Neural cell (in vitro differentiated cells): ENCODE measurements around the gene MIEN1. TPM values are rescaled to one million over a fixed set of nuclear protein-coding genes. Genes with fewer than 3 reads are reported as not detected.

Experiments used
- H2AFZ ChIP-seq: fragments of 200-600, 300-800 bp; sonication (generic), shearing (Covaris generic); 2 replicates; pipeline ENCODE4 v1.6.0; 2014; ENCODE audit warnings: low read depth, mild to moderate bottlenecking, antibody characterized with exemption, low read length, moderate library complexity
- H3F3A ChIP-seq: fragments of 200-600 bp; shearing (Covaris generic); 2 replicates; pipeline ENCODE4 v1.6.1; 2016; ENCODE audit warnings: mild to moderate bottlenecking, moderate library complexity, mixed read lengths, antibody characterized with exemption, low read length; ENCODE audit not compliant: insufficient read depth, poor library complexity, severe bottlenecking
- H3K27ac ChIP-seq: fragments of 200-600, 300-800 bp; sonication (generic), shearing (Covaris generic); 2 replicates; pipeline ENCODE4 v1.5.1; 2014; ENCODE audit warnings: mild to moderate bottlenecking, low read length, moderate library complexity
- H3K27me3 ChIP-seq: fragments of 300-800, 200-600 bp; sonication (generic), shearing (Covaris generic); 2 replicates; pipeline ENCODE4 v1.6.0; 2014; ENCODE audit warnings: mild to moderate bottlenecking, low read depth, low read length, moderate library complexity; ENCODE audit not compliant: insufficient read depth
- H3K36me3 ChIP-seq: fragments of 300-800, 200-600 bp; sonication (generic), shearing (Covaris generic); 2 replicates; pipeline ENCODE4 v1.5.1; 2014; ENCODE audit warnings: mild to moderate bottlenecking, antibody characterized with exemption, low read length, moderate library complexity; ENCODE audit not compliant: insufficient read depth
- H3K4me2 ChIP-seq: fragments of 300-800, 200-600 bp; sonication (generic), shearing (Covaris generic); 2 replicates; pipeline ENCODE4 v1.6.0; 2014; ENCODE audit warnings: mild to moderate bottlenecking, low read length
- H3K4me3 ChIP-seq: fragments of 300-800, 200-600 bp; sonication (generic), shearing (Covaris generic); 2 replicates; pipeline ENCODE4 v1.5.1; 2014; ENCODE audit warnings: mild to moderate bottlenecking, low read length, moderate library complexity
- H3K79me2 ChIP-seq: fragments of 200-600 bp; shearing (Covaris generic); replicated peaks from 2 replicates; pipeline ENCODE4 v1.6.0; 2014; ENCODE audit warnings: mild to moderate bottlenecking, low read length, moderate library complexity; ENCODE audit not compliant: insufficient read depth
- H3K9ac ChIP-seq: fragments of 300-800, 200-600 bp; sonication (generic), shearing (Covaris generic); 2 replicates; pipeline ENCODE4 v1.6.1; 2016; ENCODE audit warnings: mild to moderate bottlenecking, low read length, mixed read lengths
- H3K9me2 ChIP-seq: fragments of 200-600 bp; shearing (Covaris generic); 2 replicates; pipeline ENCODE4 v1.6.1; 2016; ENCODE audit warnings: mild to moderate bottlenecking, low read length, mixed read lengths; ENCODE audit not compliant: insufficient read depth
- H3K9me3 ChIP-seq: fragments of 200-600, 300-800 bp; sonication (generic), shearing (Covaris generic); 2 replicates; pipeline ENCODE4 v1.6.1; 2016; ENCODE audit warnings: mild to moderate bottlenecking, mixed run types, low read length, moderate library complexity, mixed read lengths
- H4K20me1 ChIP-seq: fragments of 200-600 bp; shearing (Covaris generic); 2 replicates; pipeline ENCODE4 v1.6.1; 2016; ENCODE audit warnings: mild to moderate bottlenecking, mixed run types; ENCODE audit not compliant: insufficient read depth
- EP300 ChIP-seq: fragments of 450-650 bp; conservative IDR thresholded peaks from 2 replicates; pipeline ENCODE4 v1.6.1; 2014; ENCODE audit warnings: antibody characterized with exemption, mild to moderate bottlenecking, moderate library complexity; ENCODE audit not compliant: poor library complexity, severe bottlenecking
- EZH2 ChIP-seq: fragments of 200-600, 300-800 bp; shearing (Covaris generic), sonication (generic); IDR thresholded peaks from 2 replicates; pipeline ENCODE4 v1.6.1; 2014; ENCODE audit warnings: antibody characterized with exemption, low read length, borderline replicate concordance, mild to moderate bottlenecking; ENCODE audit not compliant: insufficient read depth, poor library complexity, severe bottlenecking
- MXI1 ChIP-seq: fragments of 450-650 bp; conservative IDR thresholded peaks from 2 replicates; pipeline ENCODE4 v1.6.1; 2014; ENCODE audit warnings: antibody characterized with exemption, mild to moderate bottlenecking; ENCODE audit not compliant: poor library complexity, severe bottlenecking
- POLR2AphosphoS5 ChIP-seq: IDR thresholded peaks from 2 replicates; pipeline ENCODE4 v1.6.1; 2012
- RAD21 ChIP-seq: fragments of 450-650 bp; conservative IDR thresholded peaks from 2 replicates; pipeline ENCODE4 v1.6.1; 2014; ENCODE audit warnings: antibody characterized with exemption, mild to moderate bottlenecking, moderate library complexity
- SMC3 ChIP-seq: fragments of 450-650 bp; conservative IDR thresholded peaks from 2 replicates; pipeline ENCODE4 v1.6.1; 2014; ENCODE audit warnings: antibody characterized with exemption, mild to moderate bottlenecking, moderate library complexity; ENCODE audit not compliant: poor library complexity
- TAF1 ChIP-seq: IDR thresholded peaks from 2 replicates; pipeline ENCODE4 v1.6.1; 2012; ENCODE audit warnings: low read depth
- polyA plus RNA-seq: library from polyadenylated mRNA; depleted of rRNA; stranded (reverse); fragments of >200 nt; gene quantifications from 2 replicates; pipeline ENCODE4 v1.2.3, GENCODE V29; 2014
- TF ChIP-seq, protein P1 (sequence below): IDR thresholded peaks from 2 replicates; pipeline ENCODE4 v1.6.1; 2012; ENCODE audit warnings: borderline replicate concordance
- TF ChIP-seq, protein P2 (sequence below): fragments of 450-650 bp; IDR thresholded peaks from 2 replicates; pipeline ENCODE4 v1.5.1; 2014; ENCODE audit warnings: antibody characterized with exemption, mild to moderate bottlenecking, moderate library complexity; ENCODE audit not compliant: poor library complexity, severe bottlenecking

MIEN1 gene
- polyA plus RNA-seq, 1 donor from 2014 or later: 106 TPM

DNA sequence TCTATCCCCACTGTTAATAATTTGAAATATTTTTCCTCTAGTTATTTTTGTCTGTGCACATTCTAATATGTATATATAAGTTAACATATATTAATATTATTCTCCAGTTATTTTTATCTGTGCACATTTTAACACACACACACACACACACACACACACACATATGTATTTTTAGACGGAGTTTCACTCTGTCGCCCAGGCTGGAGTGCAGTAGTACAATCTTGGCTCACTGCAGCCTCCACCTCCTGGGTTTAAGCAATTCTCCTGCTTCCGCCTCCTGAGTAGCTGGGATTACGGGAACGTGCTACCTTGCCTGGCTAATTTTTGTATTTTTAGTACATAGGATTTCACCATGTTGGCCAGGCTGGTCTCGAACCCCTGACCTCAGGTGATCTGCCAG, 12.7 kb downstream of the MIEN1 start:
- H3F3A ChIP-seq: no peaks in the 10 kb centered on the region
- no peak overlapping the region for H3K4me2 ChIP-seq
- TF ChIP-seq, protein P1, sequence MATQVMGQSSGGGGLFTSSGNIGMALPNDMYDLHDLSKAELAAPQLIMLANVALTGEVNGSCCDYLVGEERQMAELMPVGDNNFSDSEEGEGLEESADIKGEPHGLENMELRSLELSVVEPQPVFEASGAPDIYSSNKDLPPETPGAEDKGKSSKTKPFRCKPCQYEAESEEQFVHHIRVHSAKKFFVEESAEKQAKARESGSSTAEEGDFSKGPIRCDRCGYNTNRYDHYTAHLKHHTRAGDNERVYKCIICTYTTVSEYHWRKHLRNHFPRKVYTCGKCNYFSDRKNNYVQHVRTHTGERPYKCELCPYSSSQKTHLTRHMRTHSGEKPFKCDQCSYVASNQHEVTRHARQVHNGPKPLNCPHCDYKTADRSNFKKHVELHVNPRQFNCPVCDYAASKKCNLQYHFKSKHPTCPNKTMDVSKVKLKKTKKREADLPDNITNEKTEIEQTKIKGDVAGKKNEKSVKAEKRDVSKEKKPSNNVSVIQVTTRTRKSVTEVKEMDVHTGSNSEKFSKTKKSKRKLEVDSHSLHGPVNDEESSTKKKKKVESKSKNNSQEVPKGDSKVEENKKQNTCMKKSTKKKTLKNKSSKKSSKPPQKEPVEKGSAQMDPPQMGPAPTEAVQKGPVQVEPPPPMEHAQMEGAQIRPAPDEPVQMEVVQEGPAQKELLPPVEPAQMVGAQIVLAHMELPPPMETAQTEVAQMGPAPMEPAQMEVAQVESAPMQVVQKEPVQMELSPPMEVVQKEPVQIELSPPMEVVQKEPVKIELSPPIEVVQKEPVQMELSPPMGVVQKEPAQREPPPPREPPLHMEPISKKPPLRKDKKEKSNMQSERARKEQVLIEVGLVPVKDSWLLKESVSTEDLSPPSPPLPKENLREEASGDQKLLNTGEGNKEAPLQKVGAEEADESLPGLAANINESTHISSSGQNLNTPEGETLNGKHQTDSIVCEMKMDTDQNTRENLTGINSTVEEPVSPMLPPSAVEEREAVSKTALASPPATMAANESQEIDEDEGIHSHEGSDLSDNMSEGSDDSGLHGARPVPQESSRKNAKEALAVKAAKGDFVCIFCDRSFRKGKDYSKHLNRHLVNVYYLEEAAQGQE: no peak
- TF ChIP-seq RAD21: no peak
- no peak for TF ChIP-seq MXI1
- no peak for TF ChIP-seq POLR2AphosphoS5
- no peak for TF ChIP-seq EZH2
- no peak overlapping the region for H2AFZ ChIP-seq
- no peak overlapping the region for H3K27ac ChIP-seq
- H3K9me2 ChIP-seq: no peaks in the 10 kb centered on the region
- no peaks in the 10 kb centered on the region for H3K9me3 ChIP-seq
- H3K9ac ChIP-seq: no peak overlapping the region
- no peaks in the 10 kb centered on the region for H3K79me2 ChIP-seq
- no peak overlapping the region for H3K4me3 ChIP-seq
- no peaks in the 10 kb centered on the region for H4K20me1 ChIP-seq
- H3K36me3 ChIP-seq: no peaks in the 10 kb centered on the region
- H3K27me3 ChIP-seq: no peaks in the 10 kb centered on the region

GRCh38 chr17:39716879-39717536, 13.3 kb downstream of the MIEN1 start:
- Histone ChIP-seq H3K27ac (no peak overlapping the region), H3K4me2 (no peak overlapping the region), H3K9me2 (no peaks in the 10 kb centered on the region), H2AFZ (no peak overlapping the region), H3F3A (no peaks in the 10 kb centered on the region), H3K27me3 (no peaks in the 10 kb centered on the region), H3K36me3 (no peaks in the 10 kb centered on the region), H3K9me3 (no peaks in the 10 kb centered on the region), H3K79me2 (no peaks in the 10 kb centered on the region), H3K4me3 (no peak overlapping the region), H3K9ac (no peak overlapping the region), H4K20me1 (no peaks in the 10 kb centered on the region)
- no peak for TF ChIP-seq RAD21
- TF ChIP-seq SMC3: no peak
- TF ChIP-seq TAF1: no peak
- TF ChIP-seq, protein P1: no peak
- TF ChIP-seq EZH2: no peak
- TF ChIP-seq, protein P2, sequence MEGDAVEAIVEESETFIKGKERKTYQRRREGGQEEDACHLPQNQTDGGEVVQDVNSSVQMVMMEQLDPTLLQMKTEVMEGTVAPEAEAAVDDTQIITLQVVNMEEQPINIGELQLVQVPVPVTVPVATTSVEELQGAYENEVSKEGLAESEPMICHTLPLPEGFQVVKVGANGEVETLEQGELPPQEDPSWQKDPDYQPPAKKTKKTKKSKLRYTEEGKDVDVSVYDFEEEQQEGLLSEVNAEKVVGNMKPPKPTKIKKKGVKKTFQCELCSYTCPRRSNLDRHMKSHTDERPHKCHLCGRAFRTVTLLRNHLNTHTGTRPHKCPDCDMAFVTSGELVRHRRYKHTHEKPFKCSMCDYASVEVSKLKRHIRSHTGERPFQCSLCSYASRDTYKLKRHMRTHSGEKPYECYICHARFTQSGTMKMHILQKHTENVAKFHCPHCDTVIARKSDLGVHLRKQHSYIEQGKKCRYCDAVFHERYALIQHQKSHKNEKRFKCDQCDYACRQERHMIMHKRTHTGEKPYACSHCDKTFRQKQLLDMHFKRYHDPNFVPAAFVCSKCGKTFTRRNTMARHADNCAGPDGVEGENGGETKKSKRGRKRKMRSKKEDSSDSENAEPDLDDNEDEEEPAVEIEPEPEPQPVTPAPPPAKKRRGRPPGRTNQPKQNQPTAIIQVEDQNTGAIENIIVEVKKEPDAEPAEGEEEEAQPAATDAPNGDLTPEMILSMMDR: no peak
- TF ChIP-seq POLR2AphosphoS5: no peak
- no peak for TF ChIP-seq EP300
- no peak for TF ChIP-seq MXI1
